GM10248 (cell line): ENCODE data around the gene KRTAP4-8.
"Not testable (repeated sequence)": the region's sequence is repeated elsewhere in the genome, so short reads cannot be mapped to it uniquely, and the experiment has no call there.

Experiments
- CTCF ChIA-PET: fragments of 300-600 bp; sonication (Branson Sonifier 250); formaldehyde crosslinking; extraction: SDS; loops from one replicate; lab custom pipeline; 2021; ENCODE audit warnings: antibody characterized with exemption; lab: Yijun Ruan, JAX
- POLR2A ChIA-PET: fragments of 350-650 bp; sonication (Branson Sonifier 250); formaldehyde crosslinking; extraction: SDS; loops from one replicate; lab custom pipeline; 2020; ENCODE audit warnings: antibody characterized with exemption; lab: Yijun Ruan, JAX
- DNase-seq: peaks from one replicate; pipeline ENCODE4 v3.0.0; 2012; ENCODE audit errors: extremely low spot score
- CTCF ChIP-seq: IDR thresholded peaks from 2 replicates; pipeline ENCODE4 v1.5.1; 2012; ENCODE audit warnings: mild to moderate bottlenecking, low read depth; ENCODE audit errors: extremely low read depth, missing control alignments, control extremely low read depth

KRTAP4-8 gene

DNA sequence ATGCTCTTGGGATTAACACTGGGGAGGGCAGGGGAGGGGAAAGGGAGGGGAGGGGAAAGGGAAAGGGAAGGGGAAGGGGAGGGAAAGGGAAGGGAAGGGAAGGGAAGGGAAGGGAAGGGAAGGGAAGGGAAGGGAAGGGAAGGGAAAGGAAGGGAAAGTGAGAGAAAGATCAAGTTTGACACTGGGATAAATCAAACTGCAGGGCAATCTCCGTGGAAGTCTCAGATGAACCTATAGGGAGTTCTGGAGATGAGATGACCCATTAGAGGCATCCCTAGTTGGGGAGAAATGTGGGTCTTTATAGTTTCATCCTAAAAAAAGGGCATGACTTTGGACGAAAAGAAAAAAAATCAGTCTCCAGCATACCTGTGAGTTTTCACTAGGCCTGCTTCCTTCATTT lies 23.8 kb upstream of the KRTAP4-8 start:
- CTCF ChIA-PET = no interaction called here
- POLR2A ChIA-PET = no interaction called here
- TF ChIP-seq CTCF = no peak

GRCh38 chr17:41119696-41120690 lies 22.1 kb upstream of the KRTAP4-8 start:
- CTCF ChIA-PET, DNase-seq, POLR2A ChIA-PET: not testable (repeated sequence)

More for the DNA sequence above, 23.8 kb upstream of the KRTAP4-8 start:
- no peak for DNase-seq

- CTCF ChIA-PET = no interaction called here
- no peak for TF ChIP-seq CTCF
- DNase-seq = no peak
- POLR2A ChIA-PET = no interaction called here
Observed at GRCh38 chr17:41118721-41119120, 20.8 kb upstream of the KRTAP4-8 start.

DNA sequence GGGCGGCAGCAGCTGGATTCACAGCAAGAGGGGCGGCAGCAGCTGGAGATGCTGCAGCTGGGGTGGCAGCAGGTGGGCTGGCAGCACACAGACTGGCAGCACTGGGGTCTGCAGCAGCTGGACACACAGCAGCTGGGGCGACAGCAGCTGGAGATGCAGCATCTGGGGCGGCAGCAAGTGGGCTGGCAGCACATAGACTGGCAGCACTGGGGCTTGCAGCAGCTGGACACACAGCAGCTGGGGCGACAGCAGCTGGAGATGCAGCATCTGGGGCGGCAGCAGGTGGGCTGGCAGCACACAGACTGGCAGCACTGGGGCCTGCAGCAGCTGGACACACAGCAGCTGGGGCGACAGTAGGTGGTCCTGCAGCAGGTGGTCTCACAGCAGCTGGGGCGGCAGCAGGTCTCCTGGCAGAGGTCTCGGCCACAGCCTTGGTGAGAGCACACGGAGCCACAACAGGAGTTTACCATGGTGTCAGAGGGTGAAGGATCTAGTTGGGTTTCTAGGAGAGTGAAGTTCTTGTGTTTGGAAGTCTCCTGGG lies 20.0 kb upstream of the KRTAP4-8 start, which contains the start of gene KRTAP4-11:
Gene KRTAP4-11, minus strand, starts transcription at position 528 of the 541 bp plus-strand sequence. Its CDS starts 58 bp downstream, at position 470.
- POLR2A ChIA-PET, CTCF ChIA-PET, DNase-seq: not testable (repeated sequence)

GRCh38 chr17:41116297-41116696 lies 18.4 kb upstream of the KRTAP4-8 start:
- ChIA-PET CTCF (no interaction called here), POLR2A (no interaction called here)
- no peak for TF ChIP-seq CTCF
- no peak for DNase-seq

DNA sequence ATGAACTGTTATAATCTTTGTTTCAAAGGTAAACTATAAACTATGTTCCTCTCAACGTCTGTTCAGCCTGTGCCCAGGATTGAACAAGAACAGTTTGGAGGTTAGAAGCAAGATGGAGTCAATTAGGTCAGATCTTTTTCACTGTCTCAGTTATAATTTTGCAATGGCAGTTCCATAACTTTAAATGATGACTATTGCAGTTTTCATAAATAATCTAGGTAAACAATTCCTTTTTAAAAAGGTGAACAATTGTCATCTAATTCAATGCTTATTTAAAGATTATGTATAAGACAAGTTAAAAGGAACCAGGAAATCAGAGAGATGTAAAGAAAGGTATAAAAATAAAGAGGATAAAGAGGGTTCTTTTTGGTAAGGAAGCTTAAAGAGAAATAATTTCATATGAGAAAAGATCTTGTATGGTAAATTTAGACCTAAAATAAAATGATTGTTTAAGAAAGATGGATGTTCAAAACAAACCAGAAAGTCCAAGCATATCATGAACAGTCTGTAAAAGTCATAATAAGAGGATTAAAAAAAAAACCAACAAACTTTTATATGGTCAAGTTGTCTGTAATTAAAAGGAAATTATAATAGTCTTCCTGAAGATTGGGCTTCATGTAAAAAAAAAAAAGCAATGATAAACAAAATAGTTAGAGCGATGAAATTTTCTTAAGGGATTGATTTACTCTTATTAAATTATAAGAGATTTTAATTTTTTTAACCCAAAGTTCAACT lies 13.4 kb upstream of the KRTAP4-8 start:
- no peak for TF ChIP-seq CTCF
- DNase-seq = no peak
- POLR2A ChIA-PET = no interaction called here
- CTCF ChIA-PET = no interaction called here

- DNase-seq, CTCF ChIA-PET, POLR2A ChIA-PET: not testable (repeated sequence)
Observed at GRCh38 chr17:41108728-41109386, 10.9 kb upstream of the KRTAP4-8 start.
